ENCODE data around the gene FLNC. TPM values are rescaled to one million over a fixed set of nuclear protein-coding genes. Genes with fewer than 3 reads are reported as not detected.

FLNC gene
- total RNA-seq, 5 donors from 2014 or later (not counting 1 experiment from before 2014, with no cell fraction given) = 0.05 to 0.93 (median 0.38) TPM

GRCh38 chr7:128847721-128848211 is 17.6 kb downstream of the FLNC start:
- ChIA-PET CTCF (no interaction called here), POLR2A (no interaction called here)
- Histone ChIP-seq H3K36me3 (ENCODE audit: control insufficient read depth in 2 of 2, extremely low read depth in 1 of 2, insufficient read depth in 1 of 2, low read length in 1 of 2) (no peaks in the 10 kb centered on the region), H3K27me3 (replicated peaks in 1 of 2; ENCODE audit: control insufficient read depth in 2 of 2, extremely low read depth in 1 of 2, insufficient read depth in 2 of 2, low read length in 1 of 2) (peaks cover 0 to 14% of the 10 kb centered on the region in 2 experiments), H3K9me3 (no peaks in the 10 kb centered on the region), H3K27ac (ENCODE audit: low read length) (no peak overlapping the region), H3K4me3 (ENCODE audit: control insufficient read depth in 1 of 2, extremely low read depth in 1 of 2, low read length in 1 of 2) (no peak overlapping the region), H3K4me1 (ENCODE audit: control insufficient read depth in 1 of 2, extremely low read depth in 1 of 2, insufficient read depth in 2 of 2, low read length in 2 of 2) (no peaks in the 10 kb centered on the region)
- ATAC-seq (replicated peaks in 1 of 4) (no peak), DNase-seq (no peak)
- Mint-ChIP-seq H3K36me3 (no peaks in the 10 kb centered on the region), H3K27me3 (no peaks in the 10 kb centered on the region), H3K4me1 (no peaks in the 10 kb centered on the region), H3K27ac (no peak overlapping the region), H3K9me3 (no peaks in the 10 kb centered on the region), H3K4me3 (no peak overlapping the region)
- whole genome bisulfite sequencing (ENCODE audit: insufficient coverage) = 91% methylated on average over 12 of the region's 17 CpGs

- no peak overlapping the region for H3K27ac ChIP-seq (ENCODE audit: low read length)
- Mint-ChIP-seq H3K36me3 (no peaks in the 10 kb centered on the region), H3K27me3 (no peaks in the 10 kb centered on the region), H3K9me3 (no peaks in the 10 kb centered on the region), H3K4me1 (no peaks in the 10 kb centered on the region), H3K4me3 (no peak overlapping the region), H3K27ac (no peak overlapping the region)
- ATAC-seq (replicated peaks in 1 of 4) (peak in 1 of 4 experiments; percentile 10), DNase-seq (no peak)
- no peaks in the 10 kb centered on the region for H3K4me1 ChIP-seq (ENCODE audit: control insufficient read depth in 1 of 2, extremely low read depth in 1 of 2, insufficient read depth in 2 of 2, low read length in 2 of 2)
- ChIA-PET POLR2A (no interaction called here), CTCF (no interaction called here)
- H3K36me3 ChIP-seq (ENCODE audit: control insufficient read depth in 2 of 2, extremely low read depth in 1 of 2, insufficient read depth in 1 of 2, low read length in 1 of 2) = no peaks in the 10 kb centered on the region
- H3K27me3 ChIP-seq (replicated peaks in 1 of 2; ENCODE audit: control insufficient read depth in 2 of 2, extremely low read depth in 1 of 2, insufficient read depth in 2 of 2, low read length in 1 of 2) = peaks cover 0 to 15% of the 10 kb centered on the region in 2 experiments
- H3K9me3 ChIP-seq = no peaks in the 10 kb centered on the region
- no peak overlapping the region for H3K4me3 ChIP-seq (ENCODE audit: control insufficient read depth in 1 of 2, extremely low read depth in 1 of 2, low read length in 1 of 2)
- WGBS (ENCODE audit: insufficient coverage) = 90% methylated on average over 24 of the region's 31 CpGs
Observed at GRCh38 chr7:128848289-128849155, 18.3 kb downstream of the FLNC start.

GRCh38 chr7:128849156-128849515 is 18.9 kb downstream of the FLNC start:
- ATAC-seq (replicated peaks in 1 of 4) (no peak), DNase-seq (no peak)
- H3K9me3 Mint-ChIP-seq = no peaks in the 10 kb centered on the region
- H3K36me3 Mint-ChIP-seq = no peaks in the 10 kb centered on the region
- H3K4me1 Mint-ChIP-seq = no peaks in the 10 kb centered on the region
- Histone ChIP-seq H3K27me3 (replicated peaks in 1 of 2; ENCODE audit: control insufficient read depth in 2 of 2, extremely low read depth in 1 of 2, insufficient read depth in 2 of 2, low read length in 1 of 2) (peaks cover 0 to 19% of the 10 kb centered on the region in 2 experiments), H3K4me1 (ENCODE audit: control insufficient read depth in 1 of 2, extremely low read depth in 1 of 2, insufficient read depth in 2 of 2, low read length in 2 of 2) (no peaks in the 10 kb centered on the region), H3K27ac (ENCODE audit: low read length) (no peak overlapping the region), H3K9me3 (no peaks in the 10 kb centered on the region), H3K36me3 (ENCODE audit: control insufficient read depth in 2 of 2, extremely low read depth in 1 of 2, insufficient read depth in 1 of 2, low read length in 1 of 2) (no peaks in the 10 kb centered on the region), H3K4me3 (ENCODE audit: control insufficient read depth in 1 of 2, extremely low read depth in 1 of 2, low read length in 1 of 2) (no peak overlapping the region)
- WGBS (ENCODE audit: insufficient coverage) = 96% methylated on average over 14 of the region's 16 CpGs
- no peak overlapping the region for H3K4me3 Mint-ChIP-seq
- no peaks in the 10 kb centered on the region for H3K27me3 Mint-ChIP-seq
- H3K27ac Mint-ChIP-seq = no peak overlapping the region
- ChIA-PET POLR2A (no interaction called here), CTCF (no interaction called here)

- 75% methylated on average over 12 of the region's 18 CpGs for WGBS (ENCODE audit: insufficient coverage)
Observed at GRCh38 chr7:128849804-128850490, 19.7 kb downstream of the FLNC start.

GRCh38 chr7:128852537-128853254 is 22.5 kb downstream of the FLNC start:
- Mint-ChIP-seq H3K27ac (no peak overlapping the region), H3K27me3 (no peaks in the 10 kb centered on the region), H3K36me3 (no peaks in the 10 kb centered on the region), H3K9me3 (no peaks in the 10 kb centered on the region), H3K4me3 (no peak overlapping the region), H3K4me1 (no peaks in the 10 kb centered on the region)
- no peak overlapping the region for H3K4me3 ChIP-seq (ENCODE audit: control insufficient read depth in 1 of 2, extremely low read depth in 1 of 2, low read length in 1 of 2)
- H3K9me3 ChIP-seq = no peaks in the 10 kb centered on the region
- POLR2A ChIA-PET = no interaction called here
- no peak for ATAC-seq (replicated peaks in 1 of 4)
- peaks cover 0 to 26% of the 10 kb centered on the region in 2 experiments for H3K27me3 ChIP-seq (replicated peaks in 1 of 2; ENCODE audit: control insufficient read depth in 2 of 2, extremely low read depth in 1 of 2, insufficient read depth in 2 of 2, low read length in 1 of 2)
- H3K27ac ChIP-seq (ENCODE audit: low read length) = no peak overlapping the region
- H3K36me3 ChIP-seq (ENCODE audit: control insufficient read depth in 2 of 2, extremely low read depth in 1 of 2, insufficient read depth in 1 of 2, low read length in 1 of 2) = no peaks in the 10 kb centered on the region
- DNase-seq = no peak
- 79% methylated on average over 26 of the region's 28 CpGs for WGBS (ENCODE audit: insufficient coverage)
- CTCF ChIA-PET = no interaction called here
- H3K4me1 ChIP-seq (ENCODE audit: control insufficient read depth in 1 of 2, extremely low read depth in 1 of 2, insufficient read depth in 2 of 2, low read length in 2 of 2) = no peaks in the 10 kb centered on the region

More at GRCh38 chr7:128849804-128850490, 19.7 kb downstream of the FLNC start:
- H3K4me1 ChIP-seq (ENCODE audit: control insufficient read depth in 1 of 2, extremely low read depth in 1 of 2, insufficient read depth in 2 of 2, low read length in 2 of 2) = no peaks in the 10 kb centered on the region
- Mint-ChIP-seq H3K27me3 (no peaks in the 10 kb centered on the region), H3K9me3 (no peaks in the 10 kb centered on the region), H3K4me3 (no peak overlapping the region), H3K4me1 (no peaks in the 10 kb centered on the region), H3K36me3 (no peaks in the 10 kb centered on the region), H3K27ac (no peak overlapping the region)
- no peaks in the 10 kb centered on the region for H3K36me3 ChIP-seq (ENCODE audit: control insufficient read depth in 2 of 2, extremely low read depth in 1 of 2, insufficient read depth in 1 of 2, low read length in 1 of 2)
- H3K27me3 ChIP-seq (replicated peaks in 1 of 2; ENCODE audit: control insufficient read depth in 2 of 2, extremely low read depth in 1 of 2, insufficient read depth in 2 of 2, low read length in 1 of 2) = peaks cover 0 to 21% of the 10 kb centered on the region in 2 experiments
- H3K9me3 ChIP-seq = no peaks in the 10 kb centered on the region
- POLR2A ChIA-PET = no interaction called here
- DNase-seq (no peak), ATAC-seq (replicated peaks in 1 of 4) (no peak)
- CTCF ChIA-PET = interaction anchor here (0.5 to 0.6 kb wide), 2 partner anchors 198 to 274 kb away, joined by 3 read pairs; no protein-coding TSS in a partner anchor
- no peak overlapping the region for H3K27ac ChIP-seq (ENCODE audit: low read length)
- no peak overlapping the region for H3K4me3 ChIP-seq (ENCODE audit: control insufficient read depth in 1 of 2, extremely low read depth in 1 of 2, low read length in 1 of 2)

GRCh38 chr7:128853799-128854198 is 23.6 kb downstream of the FLNC start:
- H3K36me3 ChIP-seq (ENCODE audit: control insufficient read depth in 2 of 2, extremely low read depth in 1 of 2, insufficient read depth in 1 of 2, low read length in 1 of 2) = no peaks in the 10 kb centered on the region
- H3K4me1 ChIP-seq (ENCODE audit: control insufficient read depth in 1 of 2, extremely low read depth in 1 of 2, insufficient read depth in 2 of 2, low read length in 2 of 2) = no peaks in the 10 kb centered on the region
- H3K27ac ChIP-seq (ENCODE audit: low read length) = no peak overlapping the region
- H3K4me3 ChIP-seq (ENCODE audit: control insufficient read depth in 1 of 2, extremely low read depth in 1 of 2, low read length in 1 of 2) = no peak overlapping the region
- WGBS (ENCODE audit: insufficient coverage) = 66% methylated on average over 15 of the region's 23 CpGs
- no peak overlapping the region for H3K27ac Mint-ChIP-seq
- peaks cover 0 to 26% of the 10 kb centered on the region in 2 experiments for H3K27me3 ChIP-seq (replicated peaks in 1 of 2; ENCODE audit: control insufficient read depth in 2 of 2, extremely low read depth in 1 of 2, insufficient read depth in 2 of 2, low read length in 1 of 2)
- ATAC-seq (replicated peaks in 1 of 4) = no peak
- POLR2A ChIA-PET = no interaction called here
- no peaks in the 10 kb centered on the region for H3K36me3 Mint-ChIP-seq
- H3K4me1 Mint-ChIP-seq = no peaks in the 10 kb centered on the region
- no peaks in the 10 kb centered on the region for H3K9me3 ChIP-seq
- no peaks in the 10 kb centered on the region for H3K9me3 Mint-ChIP-seq
- no peak overlapping the region for H3K4me3 Mint-ChIP-seq
- H3K27me3 Mint-ChIP-seq = no peaks in the 10 kb centered on the region
- DNase-seq = no peak
- CTCF ChIA-PET = no interaction called here

Data from T-cell (primary cell).